ENCODE results near the gene DGAT2L6. TPM values are rescaled to one million over a fixed set of nuclear protein-coding genes. Genes with fewer than 3 reads are reported as not detected.
A peak's percentile ranks its signal among the peaks of the same experiment; 100 is the strongest.
"Not testable (repeated sequence)": the region's sequence is repeated elsewhere in the genome, so short reads cannot be mapped to it uniquely, and the experiment has no call there.

Gene DGAT2L6
- total RNA-seq, 1 donor from 2014 or later, result not detected

DNA sequence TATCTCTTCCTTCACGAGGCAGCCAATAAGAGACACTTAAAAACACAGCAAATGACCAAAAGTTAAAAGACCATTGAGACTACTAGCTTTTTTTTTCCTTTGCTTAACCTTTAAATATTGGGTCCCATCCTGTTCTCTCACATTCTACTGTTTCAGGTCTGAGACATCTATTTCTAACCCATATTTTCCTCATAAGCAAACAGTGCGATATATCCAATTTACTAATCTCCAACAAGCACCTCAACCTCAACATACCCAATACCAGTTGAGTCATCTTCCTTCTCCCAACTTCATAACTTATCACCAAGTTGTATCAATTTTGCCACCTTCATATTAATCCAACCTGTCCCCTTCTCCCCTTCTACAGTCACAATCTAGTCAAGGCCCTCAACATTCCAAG is 64.2 kb downstream of the DGAT2L6 start:
- Histone ChIP-seq H4K20me1 (ENCODE audit: insufficient read depth, low read length) (no peaks in the 10 kb centered on the region), H3K4me2 (ENCODE audit: low read length) (no peak overlapping the region), H3K9me3 (ENCODE audit: insufficient read depth, low read depth, low read length) (no peaks in the 10 kb centered on the region), H3K79me2 (ENCODE audit: insufficient read depth, low read length) (no peaks in the 10 kb centered on the region), H3K36me3 (ENCODE audit: insufficient read depth, low read length) (no peaks in the 10 kb centered on the region), H3K9ac (ENCODE audit: low read length) (no peak overlapping the region), H3K4me3 (ENCODE audit: insufficient read depth, low read depth, low read length) (no peak overlapping the region), H3K27me3 (ENCODE audit: insufficient read depth, low read length) (no peaks in the 10 kb centered on the region), H3K27ac (ENCODE audit: low read depth, low read length) (no peak overlapping the region), H2AFZ (ENCODE audit: low read depth, low read length) (no peak overlapping the region), H3K4me1 (ENCODE audit: insufficient read depth, low read length) (no peaks in the 10 kb centered on the region)
- TF ChIP-seq EZH2 (IDR thresholded peaks at IDR 0.05; ENCODE audit: insufficient read depth, low read length), result no peak
- TF ChIP-seq, protein P1, sequence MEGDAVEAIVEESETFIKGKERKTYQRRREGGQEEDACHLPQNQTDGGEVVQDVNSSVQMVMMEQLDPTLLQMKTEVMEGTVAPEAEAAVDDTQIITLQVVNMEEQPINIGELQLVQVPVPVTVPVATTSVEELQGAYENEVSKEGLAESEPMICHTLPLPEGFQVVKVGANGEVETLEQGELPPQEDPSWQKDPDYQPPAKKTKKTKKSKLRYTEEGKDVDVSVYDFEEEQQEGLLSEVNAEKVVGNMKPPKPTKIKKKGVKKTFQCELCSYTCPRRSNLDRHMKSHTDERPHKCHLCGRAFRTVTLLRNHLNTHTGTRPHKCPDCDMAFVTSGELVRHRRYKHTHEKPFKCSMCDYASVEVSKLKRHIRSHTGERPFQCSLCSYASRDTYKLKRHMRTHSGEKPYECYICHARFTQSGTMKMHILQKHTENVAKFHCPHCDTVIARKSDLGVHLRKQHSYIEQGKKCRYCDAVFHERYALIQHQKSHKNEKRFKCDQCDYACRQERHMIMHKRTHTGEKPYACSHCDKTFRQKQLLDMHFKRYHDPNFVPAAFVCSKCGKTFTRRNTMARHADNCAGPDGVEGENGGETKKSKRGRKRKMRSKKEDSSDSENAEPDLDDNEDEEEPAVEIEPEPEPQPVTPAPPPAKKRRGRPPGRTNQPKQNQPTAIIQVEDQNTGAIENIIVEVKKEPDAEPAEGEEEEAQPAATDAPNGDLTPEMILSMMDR (IDR thresholded peaks at IDR 0.05; ENCODE audit: insufficient read depth, low read depth, low read length), result no peak
- no peaks in the 10 kb centered on the region for H3K36me3 Mint-ChIP-seq (ENCODE audit: low read depth, unreplicated experiment)
- H3K27ac Mint-ChIP-seq (ENCODE audit: unreplicated experiment), result no peak overlapping the region
- no peaks in the 10 kb centered on the region for H3K27me3 Mint-ChIP-seq (ENCODE audit: low read depth, unreplicated experiment)
- no peak for FAIRE-seq
- no peak for DNase-seq (ENCODE audit: low read depth)
- no peaks in the 10 kb centered on the region for H3K4me1 Mint-ChIP-seq (ENCODE audit: low read depth, unreplicated experiment)
- no peak overlapping the region for H3K4me3 Mint-ChIP-seq (ENCODE audit: unreplicated experiment)
- no peaks in the 10 kb centered on the region for H3K9me3 Mint-ChIP-seq (ENCODE audit: unreplicated experiment)

DNA sequence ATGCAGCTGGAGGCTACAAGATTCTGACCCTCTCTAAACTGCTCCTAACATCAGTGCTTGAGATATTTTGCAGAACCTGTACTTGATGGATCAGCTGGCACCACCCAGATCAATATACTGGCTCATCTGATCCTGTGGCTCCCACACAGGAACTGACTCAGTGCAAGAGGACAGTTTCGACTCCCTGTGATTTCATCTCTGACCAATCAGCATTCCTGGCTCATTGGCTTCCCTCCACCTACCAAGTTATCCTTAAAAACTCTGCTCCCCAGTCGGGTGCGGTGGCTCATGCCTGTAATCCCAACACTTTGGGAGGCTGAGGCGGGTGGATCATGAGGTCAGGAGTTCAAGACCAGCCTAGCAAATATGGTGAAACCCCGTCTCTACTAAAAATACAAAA is 66.3 kb downstream of the DGAT2L6 start:
- not testable (repeated sequence) for H2AFZ ChIP-seq (ENCODE audit: low read depth, low read length); H3K4me2 ChIP-seq (ENCODE audit: low read length); H3K9me3 Mint-ChIP-seq (ENCODE audit: unreplicated experiment); H3K4me3 ChIP-seq (ENCODE audit: insufficient read depth, low read depth, low read length); H3K9ac ChIP-seq (ENCODE audit: low read length); H3K4me1 Mint-ChIP-seq (ENCODE audit: low read depth, unreplicated experiment); FAIRE-seq; H3K27me3 ChIP-seq (ENCODE audit: insufficient read depth, low read length); H3K79me2 ChIP-seq (ENCODE audit: insufficient read depth, low read length); H3K27me3 Mint-ChIP-seq (ENCODE audit: low read depth, unreplicated experiment); H3K4me3 Mint-ChIP-seq (ENCODE audit: unreplicated experiment); H4K20me1 ChIP-seq (ENCODE audit: insufficient read depth, low read length); DNase-seq (ENCODE audit: low read depth); H3K27ac ChIP-seq (ENCODE audit: low read depth, low read length); H3K27ac Mint-ChIP-seq (ENCODE audit: unreplicated experiment); H3K4me1 ChIP-seq (ENCODE audit: insufficient read depth, low read length); H3K36me3 ChIP-seq (ENCODE audit: insufficient read depth, low read length); H3K36me3 Mint-ChIP-seq (ENCODE audit: low read depth, unreplicated experiment); H3K9me3 ChIP-seq (ENCODE audit: insufficient read depth, low read depth, low read length)

- Histone ChIP-seq H3K4me2 (ENCODE audit: low read length) (no peak overlapping the region), H3K36me3 (ENCODE audit: insufficient read depth, low read length) (no peaks in the 10 kb centered on the region), H3K79me2 (ENCODE audit: insufficient read depth, low read length) (no peaks in the 10 kb centered on the region), H3K4me1 (ENCODE audit: insufficient read depth, low read length) (no peaks in the 10 kb centered on the region), H3K27ac (ENCODE audit: low read depth, low read length) (no peak overlapping the region), H3K9ac (ENCODE audit: low read length) (no peak overlapping the region), H4K20me1 (ENCODE audit: insufficient read depth, low read length) (no peaks in the 10 kb centered on the region), H3K9me3 (ENCODE audit: insufficient read depth, low read depth, low read length) (no peaks in the 10 kb centered on the region), H2AFZ (ENCODE audit: low read depth, low read length) (no peak overlapping the region), H3K4me3 (ENCODE audit: insufficient read depth, low read depth, low read length) (no peak overlapping the region), H3K27me3 (ENCODE audit: insufficient read depth, low read length) (no peaks in the 10 kb centered on the region)
- Mint-ChIP-seq H3K27me3 (ENCODE audit: low read depth, unreplicated experiment) (no peaks in the 10 kb centered on the region), H3K27ac (ENCODE audit: unreplicated experiment) (no peak overlapping the region), H3K9me3 (ENCODE audit: unreplicated experiment) (no peaks in the 10 kb centered on the region), H3K4me1 (ENCODE audit: low read depth, unreplicated experiment) (no peaks in the 10 kb centered on the region), H3K4me3 (ENCODE audit: unreplicated experiment) (no peak overlapping the region), H3K36me3 (ENCODE audit: low read depth, unreplicated experiment) (no peaks in the 10 kb centered on the region)
- FAIRE-seq, result no peak
- TF ChIP-seq, protein P1 (IDR thresholded peaks at IDR 0.05; ENCODE audit: insufficient read depth, low read depth, low read length), result no peak
- no peak for TF ChIP-seq EZH2 (IDR thresholded peaks at IDR 0.05; ENCODE audit: insufficient read depth, low read length)
- DNase-seq (ENCODE audit: low read depth), result peak; percentile 20
Observed at GRCh38 chrX:70244881-70245280, 67.6 kb downstream of the DGAT2L6 start.

Data from astrocyte (in vitro differentiated cells and primary cell).